A673 (cell line): ENCODE results near the gene HYAL2. TPM values are rescaled to one million over a fixed set of nuclear protein-coding genes. Genes with fewer than 3 reads are reported as not detected.
"Not testable (repeated sequence)": the region's sequence is repeated elsewhere in the genome, so short reads cannot be mapped to it uniquely, and the experiment has no call there.

ENCODE experiments used
- BruUV-seq: library from RNA; stranded (reverse); fragments of 400-500 nt; replicated peaks from 2 replicates; lab custom pipeline; 2021; lab: Mats Ljungman, UMichigan
- CTCF ChIA-PET: fragments of 300-600 bp; sonication (Branson Sonifier 250); formaldehyde crosslinking; loops from one replicate; lab custom pipeline; 2022; ENCODE audit warnings: antibody characterized with exemption; lab: Charles Lee
- POLR2A ChIA-PET: fragments of 300-600 bp; sonication (Branson Sonifier 250); formaldehyde crosslinking; loops from one replicate; lab custom pipeline; 2022; ENCODE audit warnings: antibody characterized with exemption; ENCODE audit not compliant: low non-redundant PET; lab: Charles Lee
- DNase-seq: peaks from one replicate; pipeline ENCODE4 v3.0.0-alpha.2; 2015; ENCODE audit warnings: low spot score
- H3K27ac ChIP-seq: fragments of 200-600 bp; sonication (generic); 2 replicates; pipeline ENCODE4 v1.5.1; 2016; ENCODE audit warnings: mixed run types, low read depth, mild to moderate bottlenecking, mixed read lengths, antibody characterized with exemption, low read length; ENCODE audit not compliant: poor library complexity, severe bottlenecking
- H3K27me3 ChIP-seq: fragments of 200-600 bp; sonication (generic); replicated peaks from 2 replicates; pipeline ENCODE4 v1.6.1; 2017; ENCODE audit warnings: mixed run types, low read depth, mild to moderate bottlenecking, mixed read lengths, antibody characterized with exemption, low read length; ENCODE audit not compliant: insufficient read depth, poor library complexity
- H3K36me3 ChIP-seq: fragments of 200-600 bp; sonication (generic); 2 replicates; pipeline ENCODE4 v1.6.1; 2016; ENCODE audit warnings: mixed run types, mild to moderate bottlenecking, mixed read lengths, antibody characterized with exemption, low read length; ENCODE audit not compliant: insufficient read depth, poor library complexity, severe bottlenecking
- H3K4me1 ChIP-seq: fragments of 200-600 bp; sonication (generic); 2 replicates; pipeline ENCODE4 v1.6.1; 2017; ENCODE audit warnings: mixed run types, mild to moderate bottlenecking, mixed read lengths, antibody characterized with exemption, low read length; ENCODE audit not compliant: insufficient read depth, poor library complexity, severe bottlenecking
- H3K4me3 ChIP-seq: fragments of 200-600 bp; sonication (generic); 2 replicates; pipeline ENCODE4 v1.5.1; 2016; ENCODE audit warnings: low read depth, mixed run types, mild to moderate bottlenecking, mixed read lengths, low read length; ENCODE audit not compliant: poor library complexity, severe bottlenecking
- H3K9me3 ChIP-seq: fragments of 200-600 bp; sonication (generic); 2 replicates; pipeline ENCODE4 v1.6.1; 2016; ENCODE audit warnings: mixed run types, low read depth, mild to moderate bottlenecking, mixed read lengths, antibody characterized with exemption, low read length; ENCODE audit not compliant: poor library complexity, severe bottlenecking
- CTCF ChIP-seq: fragments of 300-800, 200-600 bp; sonication (generic); conservative IDR thresholded peaks from 2 replicates; pipeline ENCODE4 v1.5.1; 2017; ENCODE audit warnings: low read depth, mild to moderate bottlenecking, antibody characterized with exemption, low read length, moderate library complexity, mixed read lengths
- EZH2 ChIP-seq: fragments of 200-600 bp; sonication (generic); IDR thresholded peaks from 2 replicates; pipeline ENCODE4 v1.6.1; 2017; ENCODE audit warnings: borderline replicate concordance, low read depth, mild to moderate bottlenecking, mixed read lengths, antibody characterized with exemption, low read length; ENCODE audit not compliant: poor library complexity, severe bottlenecking
- intact Hi-C: fragments of 100-400 bp; cut with micrococcal nuclease; formaldehyde crosslinking; loops from one replicate; pipeline ENCODE4 v1.10.0; 2022; ENCODE audit not compliant: unreplicated experiment
- total RNA-seq: library from RNA; stranded (reverse); gene quantifications from 2 replicates; pipeline ENCODE4 v1.2.3, GENCODE V29; 2021

HYAL2 gene
- total RNA-seq, 1 experiment from 2014 or later = 18.1 TPM

GRCh38 chr3:50314342-50314741 is 8.2 kb downstream of the HYAL2 start:
- intact Hi-C loops = no loop called here
- no peaks in the 10 kb centered on the region for H3K9me3 ChIP-seq
- TF ChIP-seq CTCF = no peak
- TF ChIP-seq EZH2 = no peak
- ChIA-PET POLR2A (no interaction called here), CTCF (no interaction called here)
- no TSS peak for BruUV-seq
- H3K27me3 ChIP-seq = no peaks in the 10 kb centered on the region
- no peaks in the 10 kb centered on the region for H3K36me3 ChIP-seq
- H3K27ac ChIP-seq = no peak overlapping the region
- H3K4me3 ChIP-seq = no peak overlapping the region
- no peak for DNase-seq
- H3K4me1 ChIP-seq = no peaks in the 10 kb centered on the region

DNA sequence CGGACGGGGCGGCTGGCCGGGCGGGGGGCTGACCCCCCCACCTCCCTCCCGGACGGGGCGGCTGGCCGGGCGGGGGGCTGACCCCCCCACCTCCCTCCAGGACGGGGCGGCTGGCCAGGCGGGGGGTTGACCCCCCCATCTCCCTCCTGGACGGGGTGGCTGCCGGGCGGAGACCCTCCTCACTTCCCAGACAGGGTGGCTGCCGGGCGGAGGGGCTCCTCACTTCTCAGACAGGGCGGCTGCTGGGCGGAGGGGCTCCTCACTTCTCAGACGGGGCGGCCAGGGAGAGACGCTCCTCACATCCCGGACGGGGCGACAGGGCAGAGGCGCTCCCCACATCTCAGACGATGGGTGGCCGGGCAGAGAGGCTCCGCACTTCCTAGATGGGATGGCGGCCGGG is 10.5 kb downstream of the HYAL2 start:
- POLR2A ChIA-PET, intact Hi-C loops, DNase-seq, BruUV-seq, CTCF ChIA-PET, H3K4me1 ChIP-seq, H3K36me3 ChIP-seq, H3K9me3 ChIP-seq, H3K27ac ChIP-seq, H3K27me3 ChIP-seq, H3K4me3 ChIP-seq: not testable (repeated sequence)

- no peaks in the 10 kb centered on the region for H3K9me3 ChIP-seq
- ChIA-PET CTCF (no interaction called here), POLR2A (no interaction called here)
- no peak overlapping the region for H3K4me3 ChIP-seq
- DNase-seq = no peak
- H3K27ac ChIP-seq = no peak overlapping the region
- no peaks in the 10 kb centered on the region for H3K27me3 ChIP-seq
- intact Hi-C loops = no loop called here
- TF ChIP-seq EZH2 (no peak), CTCF (no peak)
- no peaks in the 10 kb centered on the region for H3K36me3 ChIP-seq
- peaks cover 4% of the 10 kb centered on the region for H3K4me1 ChIP-seq
- no TSS peak for BruUV-seq
These were observed 17.9 kb downstream of the HYAL2 start for GRCh38 chr3:50304601-50305000.

- ChIA-PET POLR2A (no interaction called here), CTCF (no interaction called here)
- Histone ChIP-seq H3K36me3 (no peaks in the 10 kb centered on the region), H3K27ac (no peak within 1 kb of the TSS), H3K9me3 (no peaks in the 10 kb centered on the region), H3K4me3 (no peak within 1 kb of the TSS), H3K4me1 (peaks cover 5% of the 10 kb centered on the region), H3K27me3 (no peaks in the 10 kb centered on the region)
- no TSS peak for BruUV-seq
- intact Hi-C loops = no loop called here
- no peak for DNase-seq
- TF ChIP-seq CTCF = no peak
These were observed 19.3 kb downstream of the HYAL2 start, which contains the start of gene HYAL1 for GRCh38 chr3:50303013-50303815. Gene HYAL1, minus strand, starts transcription at chr3:50303574. Its CDS starts 618 bp downstream, at chr3:50302956.
